ENCODE measurements around the gene ADRB1.

Gene ADRB1

GRCh38 chr10:114057855-114058254, 14.2 kb downstream of the ADRB1 start:
- no peak for DNase-seq

- DNase-seq, result no peak
Measured at GRCh38 chr10:114058297-114058696, 14.6 kb downstream of the ADRB1 start.

- no peak for DNase-seq
Measured at GRCh38 chr10:114059561-114059960, 15.9 kb downstream of the ADRB1 start.

GRCh38 chr10:114060456-114060855, 16.8 kb downstream of the ADRB1 start:
- DNase-seq, result no peak

- no peak for DNase-seq
Measured at GRCh38 chr10:114061148-114061547, 17.5 kb downstream of the ADRB1 start.

- DNase-seq, result no peak
Measured at GRCh38 chr10:114061789-114062188, 18.1 kb downstream of the ADRB1 start.

- no peak for DNase-seq
Measured at GRCh38 chr10:114064151-114065048, 20.7 kb downstream of the ADRB1 start.

GRCh38 chr10:114065049-114065435, 21.4 kb downstream of the ADRB1 start:
- no peak for DNase-seq

- DNase-seq, result peak; percentile 5
Measured at GRCh38 chr10:114068054-114068707, 24.5 kb downstream of the ADRB1 start.

- DNase-seq, result no peak
Measured at GRCh38 chr10:114070710-114071109, 27.0 kb downstream of the ADRB1 start.

GRCh38 chr10:114071178-114071577, 27.5 kb downstream of the ADRB1 start:
- no peak for DNase-seq

- DNase-seq, result no peak
Measured at GRCh38 chr10:114073395-114074186, 29.9 kb downstream of the ADRB1 start.

- DNase-seq, result no peak
Measured at GRCh38 chr10:114075093-114075492, 31.4 kb downstream of the ADRB1 start.

GRCh38 chr10:114077347-114077746, 33.7 kb downstream of the ADRB1 start:
- DNase-seq, result no peak

GRCh38 chr10:114077815-114078219, 34.2 kb downstream of the ADRB1 start:
- DNase-seq, result no peak

GRCh38 chr10:114078346-114078745, 34.7 kb downstream of the ADRB1 start:
- no peak for DNase-seq

- DNase-seq, result no peak
Measured at GRCh38 chr10:114079421-114079820, 35.8 kb downstream of the ADRB1 start.

- no peak for DNase-seq
Measured at GRCh38 chr10:114081911-114082583, 38.4 kb downstream of the ADRB1 start.

GRCh38 chr10:114083040-114083439, 39.4 kb downstream of the ADRB1 start:
- DNase-seq, result no peak

GRCh38 chr10:114084215-114084614, 40.5 kb downstream of the ADRB1 start:
- DNase-seq, result no peak

- no peak for DNase-seq
Measured at GRCh38 chr10:114087255-114087654, 43.6 kb downstream of the ADRB1 start.

- no peak for DNase-seq
Measured at GRCh38 chr10:114087655-114088054, 44.0 kb downstream of the ADRB1 start.

GRCh38 chr10:114094795-114095194, 51.1 kb downstream of the ADRB1 start:
- DNase-seq, result no peak

Measured in fibroblast of skin of back (primary cell).